ENCODE data around the gene KCNQ5. TPM values are rescaled to one million over a fixed set of nuclear protein-coding genes. Genes with fewer than 3 reads are reported as not detected.

KCNQ5 gene
- total and polyA plus RNA-seq, 11 donors, result 0.06 to 0.18 TPM; not detected in 9

GRCh38 chr6:73076211-73076954 lies 454.5 kb downstream of the KCNQ5 start:
- intact Hi-C loops (cut with DNase I), result no loop called here
- no peaks in the 10 kb centered on the region for H3K4me1 ChIP-seq

GRCh38 chr6:73078333-73078862 lies 456.5 kb downstream of the KCNQ5 start:
- no peaks in the 10 kb centered on the region for H3K36me3 ChIP-seq
- DNase-seq, result no peak
- no peaks in the 10 kb centered on the region for H3K9me3 ChIP-seq
- H3K4me1 ChIP-seq, result no peaks in the 10 kb centered on the region
- TF ChIP-seq POLR2A (IDR thresholded peaks at IDR 0.05) (no peak), CTCF (IDR thresholded peaks at IDR 0.05) (no peak)
- no peak overlapping the region for H3K4me3 ChIP-seq
- ATAC-seq, result no peak
- no peaks in the 10 kb centered on the region for H3K27me3 ChIP-seq
- no peak overlapping the region for H3K27ac ChIP-seq
- intact Hi-C loops (cut with DNase I), result no loop called here
- 92 to 96% (median 93%) methylated on average over 1 of the region's 1 CpG for WGBS, 4 donors

More at GRCh38 chr6:73076211-73076954, 454.5 kb downstream of the KCNQ5 start:
- Histone ChIP-seq H3K27me3 (no peaks in the 10 kb centered on the region), H3K4me3 (no peak overlapping the region), H3K27ac (no peak overlapping the region), H3K36me3 (no peaks in the 10 kb centered on the region), H3K9me3 (no peaks in the 10 kb centered on the region)
- DNase-seq (no peak), ATAC-seq (no peak)
- TF ChIP-seq CTCF (IDR thresholded peaks at IDR 0.05) (no peak), POLR2A (IDR thresholded peaks at IDR 0.05) (no peak)

- no peak for TF ChIP-seq CTCF (IDR thresholded peaks at IDR 0.05)
- TF ChIP-seq POLR2A (IDR thresholded peaks at IDR 0.05), result no peak
- 79 to 84% (median 81%) methylated on average over 5 of the region's 5 CpGs for WGBS, 4 donors
- DNase-seq (no peak), ATAC-seq (no peak)
- no peak overlapping the region for H3K27ac ChIP-seq
- no peaks in the 10 kb centered on the region for H3K4me1 ChIP-seq
- no peaks in the 10 kb centered on the region for H3K9me3 ChIP-seq
- H3K27me3 ChIP-seq, result no peaks in the 10 kb centered on the region
- H3K36me3 ChIP-seq, result no peaks in the 10 kb centered on the region
- intact Hi-C loops (cut with DNase I), result no loop called here
- no peak overlapping the region for H3K4me3 ChIP-seq
These were observed 457.2 kb downstream of the KCNQ5 start for GRCh38 chr6:73078908-73079610.

GRCh38 chr6:73079611-73079955 lies 457.7 kb downstream of the KCNQ5 start:
- no peak overlapping the region for H3K27ac ChIP-seq
- TF ChIP-seq POLR2A (IDR thresholded peaks at IDR 0.05) (no peak), CTCF (IDR thresholded peaks at IDR 0.05) (no peak)
- no peaks in the 10 kb centered on the region for H3K27me3 ChIP-seq
- no peak overlapping the region for H3K4me3 ChIP-seq
- WGBS, 4 donors, result 75 to 82% (median 77%) methylated on average over 3 of the region's 3 CpGs
- no peaks in the 10 kb centered on the region for H3K4me1 ChIP-seq
- DNase-seq (no peak), ATAC-seq (no peak)
- intact Hi-C loops (cut with DNase I), result no loop called here
- H3K36me3 ChIP-seq, result no peaks in the 10 kb centered on the region
- H3K9me3 ChIP-seq, result no peaks in the 10 kb centered on the region
